Measurements from ENCODE around the gene GLRX3.

GLRX3 gene

GRCh38 chr10:130193493-130194193 lies 57.5 kb downstream of the GLRX3 start:
- Mint-ChIP-seq H3K4me1 (peaks cover 22% of the 10 kb centered on the region), H3K27ac (no peak overlapping the region), H3K27me3 (ENCODE audit: low read depth, poor library complexity) (no peaks in the 10 kb centered on the region), H3K4me3 (no peak overlapping the region), H3K9me3 (no peaks in the 10 kb centered on the region), H3K36me3 (ENCODE audit: low read depth) (no peaks in the 10 kb centered on the region)
- no peak for DNase-seq
- TF ChIP-seq CTCF (IDR thresholded peaks at IDR 0.05): no peak

- H3K27me3 Mint-ChIP-seq (ENCODE audit: low read depth, poor library complexity): no peaks in the 10 kb centered on the region
- DNase-seq: no peak
- H3K36me3 Mint-ChIP-seq (ENCODE audit: low read depth): no peaks in the 10 kb centered on the region
- H3K4me3 Mint-ChIP-seq: no peak overlapping the region
- H3K27ac Mint-ChIP-seq: no peak overlapping the region
- H3K4me1 Mint-ChIP-seq: peaks cover 22% of the 10 kb centered on the region
- H3K9me3 Mint-ChIP-seq: no peaks in the 10 kb centered on the region
- no peak for TF ChIP-seq CTCF (IDR thresholded peaks at IDR 0.05)
These were observed 58.2 kb downstream of the GLRX3 start for GRCh38 chr10:130194194-130194990.

- no peaks in the 10 kb centered on the region for H3K36me3 Mint-ChIP-seq (ENCODE audit: low read depth)
These were observed 58.9 kb downstream of the GLRX3 start for GRCh38 chr10:130194991-130195645.

GRCh38 chr10:130195746-130196294 lies 59.6 kb downstream of the GLRX3 start:
- H3K4me1 Mint-ChIP-seq: peaks cover 22% of the 10 kb centered on the region
- no peaks in the 10 kb centered on the region for H3K36me3 Mint-ChIP-seq (ENCODE audit: low read depth)
- H3K27ac Mint-ChIP-seq: no peak overlapping the region
- no peak for DNase-seq
- no peak for TF ChIP-seq CTCF (IDR thresholded peaks at IDR 0.05)
- no peak overlapping the region for H3K4me3 Mint-ChIP-seq
- H3K27me3 Mint-ChIP-seq (ENCODE audit: low read depth, poor library complexity): no peaks in the 10 kb centered on the region
- H3K9me3 Mint-ChIP-seq: no peaks in the 10 kb centered on the region

More at GRCh38 chr10:130194991-130195645, 58.9 kb downstream of the GLRX3 start:
- Mint-ChIP-seq H3K4me3 (no peak overlapping the region), H3K27me3 (ENCODE audit: low read depth, poor library complexity) (no peaks in the 10 kb centered on the region), H3K27ac (no peak overlapping the region), H3K4me1 (peaks cover 22% of the 10 kb centered on the region), H3K9me3 (no peaks in the 10 kb centered on the region)
- no peak for TF ChIP-seq CTCF (IDR thresholded peaks at IDR 0.05)
- DNase-seq: no peak

- peaks cover 14% of the 10 kb centered on the region for H3K4me1 Mint-ChIP-seq
- TF ChIP-seq CTCF (IDR thresholded peaks at IDR 0.05): no peak
- no peaks in the 10 kb centered on the region for H3K9me3 Mint-ChIP-seq
- no peak overlapping the region for H3K27ac Mint-ChIP-seq
- H3K4me3 Mint-ChIP-seq: no peak overlapping the region
- no peak for DNase-seq
- no peaks in the 10 kb centered on the region for H3K36me3 Mint-ChIP-seq (ENCODE audit: low read depth)
- H3K27me3 Mint-ChIP-seq (ENCODE audit: low read depth, poor library complexity): no peaks in the 10 kb centered on the region
These were observed 60.6 kb downstream of the GLRX3 start for GRCh38 chr10:130196511-130197487.
